Stomach (tissue), 9 donors: ENCODE measurements around the gene LRRC3. TPM values are rescaled to one million over a fixed set of nuclear protein-coding genes. Genes with fewer than 3 reads are reported as not detected.

Experiments used
- DNase-seq, 2 donors: peaks; one replicate each; pipeline versions ENCODE4 v3.0.0 to v3.0.0-alpha.2; 2013 to 2019
- H3K27ac ChIP-seq, 5 donors: fragments of 200-600 bp in 4 of 5; sonication (generic) in 4 of 5; one replicate each; pipeline ENCODE4 v1.5.1; 2013 to 2019; ENCODE audit warnings: mild to moderate bottlenecking in 1 of 5, moderate library complexity in 1 of 5
- H3K27me3 ChIP-seq, 3 donors: fragments of 200-600 bp; sonication (generic); one replicate each; pipeline ENCODE4 v1.5.1; 2017 to 2019; ENCODE audit warnings: mixed run types in 1 of 3
- H3K36me3 ChIP-seq, 4 donors: fragments of 200-600 bp; sonication (generic); 1 replicate in 3 of 4; 2 replicates in 1 of 4; pipeline ENCODE4 v1.5.1; 2016 to 2019
- H3K4me1 ChIP-seq, 4 donors: fragments of 200-600 bp; sonication (generic); one replicate each; pipeline ENCODE4 v1.5.1; 2016 to 2019
- H3K4me3 ChIP-seq, 4 donors: fragments of 200-600 bp; sonication (generic) in 3 of 4; one replicate each; pipeline ENCODE4 v1.5.1; 2016 to 2019; ENCODE audit warnings: mild to moderate bottlenecking in 1 of 4
- H3K9me3 ChIP-seq, 4 donors: fragments of 200-600 bp; sonication (generic); one replicate each; pipeline ENCODE4 v1.5.1; 2016 to 2019
- EP300 ChIP-seq: sonication (generic); formaldehyde crosslinking; IDR thresholded peaks from one replicate; pipeline ENCODE4 v1.6.1; 2017; ENCODE audit warnings: antibody characterized with exemption
- POLR2A ChIP-seq, 4 donors: fragments of 450-650 bp; IDR thresholded peaks; one replicate each; pipeline ENCODE4 v1.6.1; 2016; ENCODE audit warnings: antibody characterized with exemption in 4 of 4, control low read depth in 2 of 4, mild to moderate bottlenecking in 1 of 4, moderate library complexity in 1 of 4
- POLR2AphosphoS5 ChIP-seq, 3 donors: sonication (generic); formaldehyde crosslinking; IDR thresholded peaks; one replicate each; pipeline ENCODE4 v1.6.1; 2016; ENCODE audit warnings: antibody characterized with exemption in 3 of 3
- WGBS, 5 donors: extraction: QIAGEN DNeasy Blood & Tissue Kit in 3 of 5; methylation state at CpG; one replicate each; pipeline versions ENCODE4 v1.1.5 to v1.1.7; 2013 to 2018; 5-methylcytosine and 5-hydroxymethylcytosine counted together
- intact Hi-C: fragments of 100-400 bp; cut with DNase I; formaldehyde crosslinking; loops from one replicate; pipeline ENCODE4 v1.15.1; 2023; ENCODE audit warnings: low total_unique reads
- polyA plus RNA-seq, 3 donors: library from polyadenylated mRNA; stranded (reverse); fragments of 200-250 nt; gene quantifications; one replicate each; pipeline ENCODE4 v1.2.3, GENCODE V29; 2013
- total RNA-seq, 5 donors: library from RNA; depleted of rRNA; stranded (reverse); fragments of >200 nt; gene quantifications; one replicate each; pipeline versions ENCODE4 v1.1.0 to v1.2.3, GENCODE V29; 2014 to 2016
- TF ChIP-seq, protein P1 (sequence below), 7 experiments: fragments of 450-650 bp in 4 of 7; fragments of 200-600 bp in 3 of 7; sonication (generic) in 3 of 7; IDR thresholded peaks; one replicate each; pipeline ENCODE4 v1.5.1; 2016 to 2019; ENCODE audit warnings: antibody characterized with exemption in 7 of 7, control low read depth in 2 of 7, mild to moderate bottlenecking in 1 of 7
- donor health status: healthy with polysubstance abuse.
- donor health status: Bipolar disorder and iron deficiency.
- donor health status: healthy.

LRRC3 gene
- total and polyA plus RNA-seq, 8 donors, result 0.76 to 8.0 (median 1.5) TPM

DNA sequence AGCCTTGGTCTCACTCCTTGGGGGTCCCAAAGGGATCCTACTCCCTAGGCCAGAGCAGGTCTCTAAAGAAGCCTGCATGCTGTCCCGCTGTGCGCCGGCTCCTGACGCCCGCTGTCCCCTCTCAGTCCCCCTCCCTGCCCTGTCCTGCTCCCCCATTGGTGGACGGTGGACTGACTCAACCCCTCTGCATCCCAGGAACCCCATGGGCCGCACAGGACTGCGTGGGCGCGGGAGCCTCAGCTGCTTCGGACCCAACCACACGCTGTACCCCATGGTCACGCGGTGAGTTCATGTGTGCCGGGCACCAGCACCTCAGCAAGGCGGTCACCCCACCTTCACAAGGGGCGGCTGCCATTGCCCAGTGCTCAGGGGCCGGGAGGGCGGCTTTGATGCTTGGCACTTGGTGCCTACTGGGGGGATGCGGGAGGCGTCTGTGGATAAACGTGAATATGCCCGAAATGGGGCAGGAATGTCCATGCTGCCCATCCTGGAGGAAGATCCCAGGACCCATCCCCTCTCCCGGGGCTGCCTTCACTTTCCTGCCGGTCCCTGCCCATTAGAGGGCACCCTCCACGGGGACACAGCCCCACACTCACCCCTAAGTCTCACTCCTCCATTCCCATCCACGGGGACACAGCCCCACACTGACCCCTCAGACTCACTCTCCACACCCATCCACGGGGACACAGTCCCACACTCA is 20.2 kb upstream of the LRRC3 start:
- Histone ChIP-seq H3K4me3 (no peak overlapping the region), H3K9me3 (peaks cover 0 to under 1% (median under 1%) of the 10 kb centered on the region in 4 donors), H3K27me3 (no peaks in the 10 kb centered on the region), H3K4me1 (peaks cover 7 to 28% (median 20%) of the 10 kb centered on the region in 4 donors), H3K36me3 (peaks cover 0 to 23% (median 0%) of the 10 kb centered on the region in 4 donors), H3K27ac (no peak overlapping the region)
- intact Hi-C loops, result no loop called here
- WGBS, 5 donors, result 86 to 90% (median 87%) methylated on average over 23 to 28 of the region's 28 CpGs
- TF ChIP-seq EP300, result no peak
- TF ChIP-seq, protein P1, sequence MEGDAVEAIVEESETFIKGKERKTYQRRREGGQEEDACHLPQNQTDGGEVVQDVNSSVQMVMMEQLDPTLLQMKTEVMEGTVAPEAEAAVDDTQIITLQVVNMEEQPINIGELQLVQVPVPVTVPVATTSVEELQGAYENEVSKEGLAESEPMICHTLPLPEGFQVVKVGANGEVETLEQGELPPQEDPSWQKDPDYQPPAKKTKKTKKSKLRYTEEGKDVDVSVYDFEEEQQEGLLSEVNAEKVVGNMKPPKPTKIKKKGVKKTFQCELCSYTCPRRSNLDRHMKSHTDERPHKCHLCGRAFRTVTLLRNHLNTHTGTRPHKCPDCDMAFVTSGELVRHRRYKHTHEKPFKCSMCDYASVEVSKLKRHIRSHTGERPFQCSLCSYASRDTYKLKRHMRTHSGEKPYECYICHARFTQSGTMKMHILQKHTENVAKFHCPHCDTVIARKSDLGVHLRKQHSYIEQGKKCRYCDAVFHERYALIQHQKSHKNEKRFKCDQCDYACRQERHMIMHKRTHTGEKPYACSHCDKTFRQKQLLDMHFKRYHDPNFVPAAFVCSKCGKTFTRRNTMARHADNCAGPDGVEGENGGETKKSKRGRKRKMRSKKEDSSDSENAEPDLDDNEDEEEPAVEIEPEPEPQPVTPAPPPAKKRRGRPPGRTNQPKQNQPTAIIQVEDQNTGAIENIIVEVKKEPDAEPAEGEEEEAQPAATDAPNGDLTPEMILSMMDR (IDR thresholded peaks at IDR 0.05), result no peak
- no peak for TF ChIP-seq POLR2AphosphoS5 (IDR thresholded peaks at IDR 0.05)
- TF ChIP-seq POLR2A (IDR thresholded peaks at IDR 0.05), result no peak
- DNase-seq, result no peak

DNA sequence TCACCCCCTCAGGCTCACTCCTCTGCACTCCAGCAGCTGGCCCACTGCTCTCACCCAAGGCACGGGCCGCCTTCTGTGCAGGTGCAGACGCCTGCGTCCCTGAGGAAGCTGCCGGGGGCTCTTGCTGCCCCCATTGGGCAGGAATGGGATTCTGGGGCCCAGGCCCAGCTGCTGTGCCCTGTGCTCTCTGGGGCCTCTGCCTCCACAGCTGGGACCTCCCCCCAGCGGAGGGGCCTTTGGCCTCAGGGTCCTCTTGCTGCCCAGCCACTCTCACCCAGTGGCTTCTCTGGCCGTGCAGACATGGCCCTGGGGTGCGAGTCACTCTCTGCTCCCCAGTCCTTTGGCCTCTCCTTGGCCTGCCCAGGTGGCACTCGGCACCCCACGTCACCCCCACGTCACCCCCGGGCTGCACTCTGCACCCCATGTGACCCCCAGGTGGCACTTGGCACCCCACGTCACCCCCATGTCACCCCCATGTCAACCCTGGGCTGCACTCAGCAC is 19.1 kb upstream of the LRRC3 start:
- TF ChIP-seq POLR2AphosphoS5 (IDR thresholded peaks at IDR 0.05) (no peak), EP300 (no peak), POLR2A (IDR thresholded peaks at IDR 0.05) (no peak)
- TF ChIP-seq, protein P1 (IDR thresholded peaks at IDR 0.05), result no peak
- 88 to 95% (median 91%) methylated on average over 12 to 13 of the region's 13 CpGs for WGBS, 5 donors
- Histone ChIP-seq H3K27me3 (no peaks in the 10 kb centered on the region), H3K9me3 (no peaks in the 10 kb centered on the region), H3K4me3 (no peak overlapping the region), H3K4me1 (peaks cover 7 to 28% (median 20%) of the 10 kb centered on the region in 4 donors), H3K36me3 (peaks cover 0 to 23% (median 0%) of the 10 kb centered on the region in 4 donors), H3K27ac (no peak overlapping the region)
- no peak for DNase-seq
- intact Hi-C loops, result no loop called here

DNA sequence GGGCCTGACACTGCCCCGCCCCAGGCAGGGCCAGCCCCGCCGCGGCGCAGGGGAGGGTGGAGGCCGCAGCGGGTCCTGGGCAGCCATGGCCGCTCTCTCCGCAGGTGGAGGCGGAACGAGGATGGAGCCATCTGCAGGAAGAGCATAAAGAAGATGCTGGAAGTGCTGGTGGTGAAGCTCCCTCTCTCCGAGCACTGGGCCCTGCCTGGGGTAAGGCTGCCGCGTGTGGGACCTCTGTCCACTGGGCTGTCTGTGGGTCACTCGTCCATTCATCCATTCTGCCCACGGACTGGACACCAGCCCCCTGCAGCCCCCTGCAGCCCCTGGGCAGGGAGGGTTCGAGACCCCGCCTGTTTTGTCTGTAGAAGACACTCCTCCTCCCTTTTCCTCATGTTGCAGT is 18.4 kb upstream of the LRRC3 start:
- no peak for DNase-seq
- no peak for TF ChIP-seq POLR2A (IDR thresholded peaks at IDR 0.05)
- TF ChIP-seq, protein P1 (IDR thresholded peaks at IDR 0.05), result no peak
- WGBS, 5 donors, result 85 to 94% (median 92%) methylated on average over 14 to 18 of the region's 18 CpGs
- no peak overlapping the region for H3K4me3 ChIP-seq
- H3K9me3 ChIP-seq, result no peaks in the 10 kb centered on the region
- H3K36me3 ChIP-seq, result peaks cover 0 to 23% (median 0%) of the 10 kb centered on the region in 4 donors
- H3K27ac ChIP-seq, result peak overlapping the region in 1 of 5 donors; percentile 85
- no peaks in the 10 kb centered on the region for H3K27me3 ChIP-seq
- intact Hi-C loops, result no loop called here
- peaks cover 7 to 28% (median 20%) of the 10 kb centered on the region in 4 donors for H3K4me1 ChIP-seq

DNA sequence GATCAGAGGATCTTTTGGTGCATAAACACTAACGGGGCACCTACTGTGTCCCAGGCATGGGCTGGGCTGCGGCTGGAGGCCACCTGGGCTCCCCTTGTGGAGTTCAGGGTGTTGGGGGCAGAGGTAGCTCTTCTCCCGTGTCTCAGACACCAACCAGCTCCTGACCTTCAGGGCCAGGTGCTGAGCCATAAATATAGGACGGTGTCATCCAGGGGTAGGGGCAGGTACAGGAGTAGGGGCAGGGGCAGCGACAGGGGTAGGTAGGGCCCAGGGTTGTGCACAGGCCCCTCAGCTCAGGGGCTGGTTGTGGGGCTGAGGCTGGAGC is 18.0 kb upstream of the LRRC3 start:
- peak overlapping the region in 1 of 5 donors; percentile 85 for H3K27ac ChIP-seq
- no peak overlapping the region for H3K4me3 ChIP-seq
- no peaks in the 10 kb centered on the region for H3K27me3 ChIP-seq
- TF ChIP-seq POLR2AphosphoS5 (IDR thresholded peaks at IDR 0.05), result no peak
- no peak for TF ChIP-seq POLR2A (IDR thresholded peaks at IDR 0.05)
- no peak for TF ChIP-seq EP300
- TF ChIP-seq, protein P1 (IDR thresholded peaks at IDR 0.05), result no peak
- no peaks in the 10 kb centered on the region for H3K9me3 ChIP-seq
- 77 to 90% (median 90%) methylated on average over 5 of the region's 5 CpGs for WGBS, 5 donors
- DNase-seq, result no peak
- peaks cover 7 to 28% (median 20%) of the 10 kb centered on the region in 4 donors for H3K4me1 ChIP-seq
- intact Hi-C loops, result no loop called here
- peaks cover 0 to 23% (median 0%) of the 10 kb centered on the region in 4 donors for H3K36me3 ChIP-seq
